ENCODE measurements around the gene CABP1. TPM values are rescaled to one million over a fixed set of nuclear protein-coding genes. Genes with fewer than 3 reads are reported as not detected.

The CABP1 gene
- 1 to 10 TPM in 2 of 3 donors, under 1 TPM in 1; 0.51 to 1.8 (median 1.2) TPM for total RNA-seq
- long read RNA-seq, donor 1, partial matches to known transcripts, result 0 of 3 reads
- long read RNA-seq, donor 1, other reads (novel, unspliced or antisense), result 1 of 3 reads
- long read RNA-seq, donor 2, result 0 reads

DNA sequence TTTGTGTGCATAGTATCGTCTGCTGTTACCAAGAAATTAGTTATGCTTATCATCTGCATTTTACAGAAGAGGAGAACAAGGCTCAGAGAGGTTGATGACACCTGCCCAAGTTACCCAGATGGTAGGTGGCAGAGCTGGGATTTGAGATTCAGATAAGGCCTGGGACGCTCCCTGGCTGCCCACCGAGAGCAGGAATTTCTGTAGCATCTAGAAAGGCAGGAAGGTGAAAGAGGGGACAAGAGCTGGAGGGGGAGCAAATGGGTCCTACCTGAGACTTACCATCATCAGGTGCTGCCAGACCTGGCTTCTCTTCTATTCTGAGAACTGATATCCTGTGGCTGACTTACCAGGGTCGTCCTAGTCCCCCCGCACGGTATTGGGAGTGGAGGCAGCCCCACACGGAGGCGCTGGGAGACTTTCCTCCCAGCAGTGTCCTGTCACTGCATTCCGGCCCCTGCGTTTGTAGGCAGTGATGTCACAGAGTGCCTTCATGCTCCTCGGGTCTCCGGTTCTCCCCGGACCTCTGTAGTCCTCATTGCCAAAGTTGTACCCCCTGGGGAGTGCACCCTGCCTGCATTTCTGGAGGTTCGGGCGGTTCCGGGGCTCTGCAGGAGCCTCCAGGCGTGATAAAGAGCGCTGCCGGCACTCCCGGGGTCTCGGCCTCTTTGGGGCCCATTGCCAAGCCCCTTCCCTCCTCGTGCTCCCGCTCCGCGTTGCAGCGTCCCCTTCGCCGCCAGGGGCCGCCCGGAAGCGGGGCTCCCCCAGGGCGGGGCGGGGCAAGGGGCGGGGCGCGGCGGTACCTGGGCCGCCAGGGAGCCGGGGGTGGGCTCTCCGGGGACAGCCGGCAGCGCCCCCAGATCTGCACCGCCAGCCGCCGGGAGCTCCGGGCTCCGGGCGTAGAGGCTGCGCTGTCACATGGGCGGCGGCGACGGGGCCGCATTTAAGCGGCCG is at the start of gene CABP1:
TSS of gene CABP1 (plus strand) at position 856 of the 951 bp plus-strand sequence. CDS start at position 916, 60 bp downstream.
- ATAC-seq, result peak; percentile 69
- H3K4me1 ChIP-seq (ENCODE audit: low read depth), result peaks cover 11% of the 10 kb centered on the region
- peak; percentile 52 to 65 (median 58) for DNase-seq
- H3K9me3 ChIP-seq, result no peaks in the 10 kb centered on the region
- TF ChIP-seq, protein P1, sequence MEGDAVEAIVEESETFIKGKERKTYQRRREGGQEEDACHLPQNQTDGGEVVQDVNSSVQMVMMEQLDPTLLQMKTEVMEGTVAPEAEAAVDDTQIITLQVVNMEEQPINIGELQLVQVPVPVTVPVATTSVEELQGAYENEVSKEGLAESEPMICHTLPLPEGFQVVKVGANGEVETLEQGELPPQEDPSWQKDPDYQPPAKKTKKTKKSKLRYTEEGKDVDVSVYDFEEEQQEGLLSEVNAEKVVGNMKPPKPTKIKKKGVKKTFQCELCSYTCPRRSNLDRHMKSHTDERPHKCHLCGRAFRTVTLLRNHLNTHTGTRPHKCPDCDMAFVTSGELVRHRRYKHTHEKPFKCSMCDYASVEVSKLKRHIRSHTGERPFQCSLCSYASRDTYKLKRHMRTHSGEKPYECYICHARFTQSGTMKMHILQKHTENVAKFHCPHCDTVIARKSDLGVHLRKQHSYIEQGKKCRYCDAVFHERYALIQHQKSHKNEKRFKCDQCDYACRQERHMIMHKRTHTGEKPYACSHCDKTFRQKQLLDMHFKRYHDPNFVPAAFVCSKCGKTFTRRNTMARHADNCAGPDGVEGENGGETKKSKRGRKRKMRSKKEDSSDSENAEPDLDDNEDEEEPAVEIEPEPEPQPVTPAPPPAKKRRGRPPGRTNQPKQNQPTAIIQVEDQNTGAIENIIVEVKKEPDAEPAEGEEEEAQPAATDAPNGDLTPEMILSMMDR (IDR thresholded peaks at IDR 0.05), result no peak
- no peaks in the 10 kb centered on the region for H3K36me3 ChIP-seq (ENCODE audit: low read depth)
- H3K4me3 ChIP-seq, result no peak within 1 kb of the TSS
- intact Hi-C loops (cut with DNase I, micrococcal nuclease), result loop anchor here in 1 of 2 donors (10.0 kb wide), 1 partner anchor 65 kb away; no protein-coding TSS in a partner anchor

DNA sequence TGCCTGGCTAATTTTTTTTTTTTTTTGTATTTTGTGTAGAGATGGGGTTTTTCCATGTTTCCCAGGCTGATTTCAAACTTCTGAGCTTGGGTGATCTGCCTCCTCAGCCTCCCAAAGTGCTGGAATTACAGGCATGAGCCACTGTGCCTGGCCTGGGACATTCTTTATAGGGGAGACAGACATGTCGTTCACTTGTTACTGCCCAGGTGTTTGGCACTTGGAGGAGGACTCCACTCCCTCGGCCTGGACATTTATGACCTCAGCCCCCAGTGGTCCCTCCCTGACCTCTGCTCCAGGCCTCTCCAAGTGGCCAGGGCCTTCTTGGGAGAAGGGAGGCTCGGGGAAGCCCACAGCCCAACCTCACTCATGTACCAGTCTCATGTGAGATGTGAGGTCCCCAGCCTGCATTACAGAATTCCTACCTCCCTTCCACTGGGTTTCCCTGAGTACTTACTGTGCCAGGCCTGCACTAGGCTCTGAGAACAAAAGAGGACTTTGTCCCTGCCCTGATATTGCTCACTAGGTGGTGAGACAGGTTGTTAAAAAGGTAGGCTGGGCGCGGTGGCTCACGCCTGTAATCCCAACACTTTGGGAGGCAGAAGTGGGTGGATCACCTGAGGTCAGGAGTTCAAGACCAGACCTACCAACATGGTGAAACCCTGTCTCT is 49.6 kb upstream of the CABP1 start:
- H3K9me3 ChIP-seq, result no peaks in the 10 kb centered on the region
- H3K4me3 ChIP-seq, result no peak overlapping the region
- DNase-seq (peak; percentile 72 to 77 (median 75)), ATAC-seq (peak; percentile 99)
- H3K36me3 ChIP-seq (ENCODE audit: low read depth), result no peaks in the 10 kb centered on the region
- intact Hi-C loops (cut with DNase I, micrococcal nuclease), result no loop called here
- TF ChIP-seq, protein P1 (IDR thresholded peaks at IDR 0.05), result no peak
- H3K4me1 ChIP-seq (ENCODE audit: low read depth), result peaks cover 11% of the 10 kb centered on the region

DNA sequence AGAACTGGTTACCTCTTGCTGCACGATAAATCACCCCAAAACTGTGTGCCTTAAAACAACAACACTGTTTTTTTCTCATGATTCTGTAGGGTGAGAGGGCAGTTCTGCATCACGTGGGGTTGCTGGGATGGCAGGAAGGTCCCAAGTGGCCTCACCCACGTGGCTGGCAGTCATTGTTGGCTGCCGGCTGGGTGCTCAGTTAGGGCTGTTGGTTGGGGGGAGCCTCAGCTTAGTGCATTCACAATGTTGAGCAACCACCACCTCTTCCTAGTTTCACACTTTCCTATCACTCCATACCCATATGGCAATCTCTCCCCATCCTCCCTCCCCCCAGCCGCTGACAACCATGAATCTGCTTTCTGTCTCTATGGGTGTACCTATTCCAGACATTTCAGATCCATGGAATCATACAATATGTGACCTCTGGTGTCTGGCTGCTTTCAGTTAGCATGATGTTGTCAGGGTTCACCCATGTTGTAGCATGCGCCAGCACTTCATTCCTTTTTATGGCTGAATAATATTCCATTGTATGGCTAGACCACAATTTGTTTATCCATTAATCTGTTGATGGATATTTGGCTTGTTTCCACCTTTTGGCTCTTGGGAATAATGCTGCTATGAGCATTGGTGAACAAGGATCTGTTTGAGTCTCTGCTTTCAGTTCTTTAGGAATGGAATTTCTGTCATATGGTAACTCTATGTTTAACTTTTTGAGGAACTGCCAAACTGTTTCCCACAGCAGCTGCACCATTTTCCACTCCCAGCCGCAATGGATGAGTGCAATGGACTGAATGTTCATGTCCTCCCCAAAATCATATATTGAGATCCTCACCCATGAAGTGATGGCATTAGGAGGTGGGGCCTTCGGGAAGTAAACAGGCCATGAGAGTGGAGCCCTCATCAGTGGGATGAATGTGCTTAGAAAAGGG is 48.0 kb upstream of the CABP1 start:
- H3K4me1 ChIP-seq (ENCODE audit: low read depth), result peaks cover 11% of the 10 kb centered on the region
- no peaks in the 10 kb centered on the region for H3K9me3 ChIP-seq
- TF ChIP-seq, protein P1 (IDR thresholded peaks at IDR 0.05), result no peak
- H3K4me3 ChIP-seq, result no peak overlapping the region
- DNase-seq (no peak), ATAC-seq (no peak)
- intact Hi-C loops (cut with DNase I, micrococcal nuclease), result no loop called here
- H3K36me3 ChIP-seq (ENCODE audit: low read depth), result no peaks in the 10 kb centered on the region

DNA sequence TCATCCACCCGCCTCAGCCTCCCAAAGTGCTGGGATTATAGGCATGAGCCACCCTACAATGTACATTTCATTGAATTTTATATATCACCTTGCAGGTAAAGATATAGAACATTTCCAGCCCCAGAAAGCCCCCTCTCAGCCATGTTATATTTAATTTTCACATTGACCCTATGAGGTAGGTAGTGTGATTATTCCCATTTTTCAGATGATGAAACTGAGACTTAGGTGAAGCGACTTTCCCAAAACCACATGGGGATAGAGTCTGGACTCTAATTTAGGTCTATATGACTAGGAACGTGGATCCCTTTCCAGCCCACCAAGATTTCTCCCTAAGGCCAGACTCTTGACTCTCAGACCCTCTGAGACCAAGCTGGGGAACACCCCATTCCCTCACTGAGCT is 43.5 kb upstream of the CABP1 start:
- ATAC-seq, result no peak
- intact Hi-C loops (cut with DNase I, micrococcal nuclease), result no loop called here
- Histone ChIP-seq H3K4me1 (ENCODE audit: low read depth) (no peaks in the 10 kb centered on the region), H3K4me3 (no peak overlapping the region), H3K9me3 (no peaks in the 10 kb centered on the region), H3K36me3 (ENCODE audit: low read depth) (no peaks in the 10 kb centered on the region)
- no peak for DNase-seq
- TF ChIP-seq, protein P1 (IDR thresholded peaks at IDR 0.05), result no peak

DNA sequence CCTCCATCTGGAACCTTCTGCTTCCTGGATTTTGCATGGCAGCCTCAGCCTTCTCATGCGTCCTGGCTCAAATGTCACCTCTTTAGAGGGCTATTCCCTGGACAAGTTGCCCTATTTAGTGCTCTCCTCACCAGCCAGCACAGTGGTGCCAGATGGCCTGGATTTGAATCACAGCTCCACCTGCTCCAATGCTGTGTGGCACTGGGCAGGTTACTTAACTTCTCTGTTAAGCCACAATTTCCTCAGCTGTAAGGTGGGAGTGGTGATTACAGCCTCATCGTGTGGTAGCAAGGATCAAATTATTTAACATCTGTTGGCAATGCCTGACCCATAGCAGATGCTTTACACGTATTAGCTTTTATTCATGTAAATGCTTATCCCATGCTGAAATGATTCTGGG is 42.6 kb upstream of the CABP1 start:
- no peak overlapping the region for H3K4me3 ChIP-seq
- intact Hi-C loops (cut with DNase I, micrococcal nuclease), result no loop called here
- TF ChIP-seq, protein P1 (IDR thresholded peaks at IDR 0.05), result no peak
- H3K9me3 ChIP-seq, result no peaks in the 10 kb centered on the region
- no peak for DNase-seq
- no peak for ATAC-seq
- no peaks in the 10 kb centered on the region for H3K36me3 ChIP-seq (ENCODE audit: low read depth)
- no peaks in the 10 kb centered on the region for H3K4me1 ChIP-seq (ENCODE audit: low read depth)
